ENCODE measurements around the gene TOMM22. TPM values are rescaled to one million over a fixed set of nuclear protein-coding genes. Genes with fewer than 3 reads are reported as not detected.

The TOMM22 gene
- total and polyA plus RNA-seq, 2 donors (not counting 3 experiments of a cell fraction or from before 2014, with no cell fraction given), result 62.3 to 98.8 TPM

- DNase-seq (ENCODE audit: low read depth, low spot score) (peak; percentile 92), FAIRE-seq (peak; percentile 95)
- Histone ChIP-seq H3K4me2 (ENCODE audit: insufficient read depth, low read length) (peak overlapping the region; percentile 77), H3K4me3 (replicated peaks in 1 of 3; ENCODE audit: insufficient read depth in 1 of 3, low read depth in 1 of 3, low read length in 3 of 3) (peak overlapping the region in 1 of 3 experiments; percentile 65), H3K4me1 (ENCODE audit: control insufficient read depth, extremely low read depth, insufficient read depth, low read length) (peaks cover 65% of the 10 kb centered on the region), H3K36me3 (ENCODE audit: control insufficient read depth in 2 of 2, extremely low read depth in 1 of 2, insufficient read depth in 2 of 2, low read length in 2 of 2) (peaks cover 5 to 7% of the 10 kb centered on the region in 2 experiments), H3K9me1 (replicated peaks; ENCODE audit: control insufficient read depth, extremely low read depth, insufficient read depth, low read length) (no peaks in the 10 kb centered on the region), H3K9ac (replicated peaks; ENCODE audit: extremely low read depth, insufficient read depth, low read length) (peak overlapping the region; percentile 54), H3K27me3 (ENCODE audit: control insufficient read depth in 2 of 2, insufficient read depth in 2 of 2, low read length in 2 of 2) (no peaks in the 10 kb centered on the region), H2AFZ (ENCODE audit: low read depth, low read length) (no peak overlapping the region), H3K27ac (ENCODE audit: insufficient read depth, low read depth, low read length) (peak overlapping the region; percentile 75), H3K79me2 (ENCODE audit: control insufficient read depth, insufficient read depth, low read length) (peaks cover 69% of the 10 kb centered on the region), H3K9me3 (replicated peaks; ENCODE audit: control insufficient read depth, insufficient read depth, low read length) (no peaks in the 10 kb centered on the region), H4K20me1 (replicated peaks; ENCODE audit: control insufficient read depth, extremely low read depth, insufficient read depth, low read length) (peaks cover 2% of the 10 kb centered on the region)
- TF ChIP-seq GATA2 (IDR thresholded peaks at IDR 0.05; ENCODE audit: insufficient read depth, insufficient read length, low read depth, low read length) (peak; percentile 45), FOS (IDR thresholded peaks at IDR 0.05; ENCODE audit: borderline replicate concordance, insufficient read depth, low read length) (peak; percentile 94), MAX (IDR thresholded peaks at IDR 0.05; ENCODE audit: insufficient read depth, insufficient read length) (no peak), POLR2A (IDR thresholded peaks at IDR 0.05; ENCODE audit: low read depth, low read length) (no peak), MYC (IDR thresholded peaks at IDR 0.05; ENCODE audit: low read depth, low read length) (no peak), EZH2 (IDR thresholded peaks at IDR 0.05; ENCODE audit: borderline replicate concordance, low read depth, low read length, severe bottlenecking) (no peak), JUN (IDR thresholded peaks at IDR 0.05; ENCODE audit: borderline replicate concordance, insufficient read depth, insufficient read length, low read depth) (peak; percentile 84), POLR2AphosphoS5 (IDR thresholded peaks at IDR 0.05; ENCODE audit: insufficient read depth, low read depth, low read length) (peak; percentile 63)
- TF ChIP-seq, protein P1, sequence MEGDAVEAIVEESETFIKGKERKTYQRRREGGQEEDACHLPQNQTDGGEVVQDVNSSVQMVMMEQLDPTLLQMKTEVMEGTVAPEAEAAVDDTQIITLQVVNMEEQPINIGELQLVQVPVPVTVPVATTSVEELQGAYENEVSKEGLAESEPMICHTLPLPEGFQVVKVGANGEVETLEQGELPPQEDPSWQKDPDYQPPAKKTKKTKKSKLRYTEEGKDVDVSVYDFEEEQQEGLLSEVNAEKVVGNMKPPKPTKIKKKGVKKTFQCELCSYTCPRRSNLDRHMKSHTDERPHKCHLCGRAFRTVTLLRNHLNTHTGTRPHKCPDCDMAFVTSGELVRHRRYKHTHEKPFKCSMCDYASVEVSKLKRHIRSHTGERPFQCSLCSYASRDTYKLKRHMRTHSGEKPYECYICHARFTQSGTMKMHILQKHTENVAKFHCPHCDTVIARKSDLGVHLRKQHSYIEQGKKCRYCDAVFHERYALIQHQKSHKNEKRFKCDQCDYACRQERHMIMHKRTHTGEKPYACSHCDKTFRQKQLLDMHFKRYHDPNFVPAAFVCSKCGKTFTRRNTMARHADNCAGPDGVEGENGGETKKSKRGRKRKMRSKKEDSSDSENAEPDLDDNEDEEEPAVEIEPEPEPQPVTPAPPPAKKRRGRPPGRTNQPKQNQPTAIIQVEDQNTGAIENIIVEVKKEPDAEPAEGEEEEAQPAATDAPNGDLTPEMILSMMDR (IDR thresholded peaks at IDR 0.05; ENCODE audit: extremely low read depth in 1 of 2, insufficient read depth in 1 of 2, low read depth in 1 of 2, low read length in 2 of 2), result no peak
- CTCF ChIA-PET, result interaction anchor here (0.6 to 7.3 kb wide), 6 partner anchors 8 to 645 kb away, joined by 3 to 59 read pairs (median 5); partner anchors contain the start of genes GTPBP1 and TOMM22
- POLR2A ChIA-PET, result interaction anchor here (1.0 kb wide), 1 partner anchor 15 kb away, joined by 4 read pairs; the partner anchor contains the start of gene TOMM22
- intact Hi-C loops (cut with micrococcal nuclease), result loop anchor here (1.0 kb wide), 1 partner anchor 16 kb away; the partner anchor contains the start of gene TOMM22
- dilution Hi-C loops (cut with MboI; ENCODE audit: extremely low pct_ligation_motif_present, low sequenced_read_pairs), result no loop called here
- no TSS peak for BruUV-seq (replicated peaks)
These were observed 15.1 kb downstream of the TOMM22 start for GRCh38 chr22:38696606-38697424.

Data from endothelial cell of umbilical vein (primary cell).